CD4-positive, alpha-beta T cell treated with Interleukin-6 at 100 ng/mL for 8 hours (primary cell): Measurements from ENCODE around the gene FCHO2.

Source experiments
- DNase-seq: peaks from one replicate; pipeline ENCODE4 v3.0.0-alpha.2; 2020; ENCODE audit warnings: mixed read lengths, low spot score

The FCHO2 gene

GRCh38 chr5:73135429-73136054 is 179.7 kb downstream of the FCHO2 start:
- no peak for DNase-seq

GRCh38 chr5:73136055-73136562 is 180.3 kb downstream of the FCHO2 start:
- DNase-seq: no peak

GRCh38 chr5:73137563-73138530 is 182.0 kb downstream of the FCHO2 start:
- DNase-seq: no peak

GRCh38 chr5:73139485-73139884 is 183.6 kb downstream of the FCHO2 start:
- no peak for DNase-seq
